Measurements from ENCODE around the gene SESN2. TPM values are rescaled to one million over a fixed set of nuclear protein-coding genes. Genes with fewer than 3 reads are reported as not detected.

SESN2 gene
- total RNA-seq, 6 experiments from 2014 or later = 4.5 to 17.9 (median 14.0) TPM

DNA sequence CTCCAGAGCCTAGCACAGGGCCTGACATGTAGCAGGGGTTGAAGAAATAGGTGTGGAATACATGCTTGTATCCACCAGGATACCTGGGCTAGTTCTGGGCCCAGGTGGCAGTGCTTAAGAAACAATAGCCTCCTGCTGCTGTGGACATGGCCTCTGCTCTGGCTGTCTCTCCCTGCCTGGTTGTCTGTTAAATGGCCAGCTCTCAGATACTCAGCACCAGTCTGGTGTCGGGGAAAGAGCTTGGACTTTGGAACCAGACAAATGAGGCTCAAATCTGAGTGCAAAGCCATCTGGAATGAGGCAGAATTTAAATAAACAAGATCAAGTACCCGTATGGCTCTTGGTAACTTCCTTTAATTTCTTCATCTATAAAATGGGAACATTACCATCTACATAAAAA, 31.5 kb downstream of the SESN2 start:
- peaks cover 0 to 19% (median 4%) of the 10 kb centered on the region in 4 donors for H3K4me1 ChIP-seq
- H3K9me3 ChIP-seq = no peaks in the 10 kb centered on the region
- H3K27me3 ChIP-seq = no peaks in the 10 kb centered on the region
- no peaks in the 10 kb centered on the region for H3K36me3 ChIP-seq
- 21% methylated on average over 2 of the region's 2 CpGs for WGBS (ENCODE audit: insufficient coverage, low coverage, low lambda C conversion rate, missing lambda C conversion rate)
- H3K4me3 ChIP-seq = no peak overlapping the region
- intact Hi-C loops (cut with DNase I) = no loop called here
- H3K27ac ChIP-seq = peak overlapping the region in 2 of 3 donors; percentile 47 to 75
- DNase-seq = peak in 1 of 3 donors; percentile 75
- ATAC-seq = peak; percentile 90 to 91 (median 90)
- TF ChIP-seq, protein P1, sequence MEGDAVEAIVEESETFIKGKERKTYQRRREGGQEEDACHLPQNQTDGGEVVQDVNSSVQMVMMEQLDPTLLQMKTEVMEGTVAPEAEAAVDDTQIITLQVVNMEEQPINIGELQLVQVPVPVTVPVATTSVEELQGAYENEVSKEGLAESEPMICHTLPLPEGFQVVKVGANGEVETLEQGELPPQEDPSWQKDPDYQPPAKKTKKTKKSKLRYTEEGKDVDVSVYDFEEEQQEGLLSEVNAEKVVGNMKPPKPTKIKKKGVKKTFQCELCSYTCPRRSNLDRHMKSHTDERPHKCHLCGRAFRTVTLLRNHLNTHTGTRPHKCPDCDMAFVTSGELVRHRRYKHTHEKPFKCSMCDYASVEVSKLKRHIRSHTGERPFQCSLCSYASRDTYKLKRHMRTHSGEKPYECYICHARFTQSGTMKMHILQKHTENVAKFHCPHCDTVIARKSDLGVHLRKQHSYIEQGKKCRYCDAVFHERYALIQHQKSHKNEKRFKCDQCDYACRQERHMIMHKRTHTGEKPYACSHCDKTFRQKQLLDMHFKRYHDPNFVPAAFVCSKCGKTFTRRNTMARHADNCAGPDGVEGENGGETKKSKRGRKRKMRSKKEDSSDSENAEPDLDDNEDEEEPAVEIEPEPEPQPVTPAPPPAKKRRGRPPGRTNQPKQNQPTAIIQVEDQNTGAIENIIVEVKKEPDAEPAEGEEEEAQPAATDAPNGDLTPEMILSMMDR (IDR thresholded peaks at IDR 0.05) = no peak
- peak; percentile 30 for TF ChIP-seq POLR2A (IDR thresholded peaks at IDR 0.05)

DNA sequence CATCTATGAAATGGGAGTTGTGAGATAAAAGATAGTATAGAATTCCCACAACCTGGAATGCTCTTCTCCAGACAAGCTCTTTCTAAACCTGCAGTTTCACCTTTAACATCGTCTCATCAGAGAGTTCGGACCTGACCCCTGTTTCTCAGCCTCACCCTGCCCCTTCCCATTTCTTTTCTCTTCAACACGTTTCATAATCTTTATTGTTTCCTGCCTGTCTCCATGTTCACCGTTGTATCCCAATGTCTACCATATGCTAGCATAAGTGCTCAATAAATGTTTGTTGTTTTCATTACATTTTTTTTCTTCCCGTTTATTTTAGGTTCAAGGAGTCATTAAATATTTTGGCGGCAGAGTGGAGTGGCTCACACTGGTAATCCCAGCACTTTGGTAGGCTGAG, 32.4 kb downstream of the SESN2 start:
- no peaks in the 10 kb centered on the region for H3K36me3 ChIP-seq
- no peak overlapping the region for H3K4me3 ChIP-seq
- H3K27ac ChIP-seq = peak overlapping the region in 1 of 3 donors; percentile 47
- ATAC-seq (no peak), DNase-seq (no peak)
- peaks cover 0 to 24% (median 4%) of the 10 kb centered on the region in 4 donors for H3K4me1 ChIP-seq
- TF ChIP-seq, protein P1 (IDR thresholded peaks at IDR 0.05) = no peak
- TF ChIP-seq POLR2A (IDR thresholded peaks at IDR 0.05) = no peak
- WGBS (ENCODE audit: insufficient coverage, low coverage, low lambda C conversion rate, missing lambda C conversion rate) = 67% methylated on average over 6 of the region's 6 CpGs
- no peaks in the 10 kb centered on the region for H3K9me3 ChIP-seq
- H3K27me3 ChIP-seq = no peaks in the 10 kb centered on the region
- intact Hi-C loops (cut with DNase I) = no loop called here

DNA sequence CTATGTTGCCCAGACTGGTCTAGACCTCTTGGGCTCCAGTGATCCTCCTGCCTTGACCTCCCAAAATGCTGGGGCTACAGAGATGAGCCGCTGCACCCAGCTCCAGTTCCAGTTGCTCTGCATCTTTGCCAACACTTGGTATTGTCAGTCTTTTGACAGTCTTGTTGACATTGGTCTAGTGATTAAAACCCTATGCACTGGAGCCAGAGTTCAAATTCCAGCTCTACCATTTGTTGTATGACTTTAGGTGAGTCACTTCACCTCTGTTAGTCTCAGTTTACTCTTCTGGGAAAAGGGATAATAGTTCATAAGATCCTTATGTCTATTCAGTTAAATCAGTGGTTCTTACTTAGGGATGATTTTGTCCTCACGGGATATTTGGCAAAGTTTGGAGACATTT, 36.6 kb downstream of the SESN2 start:
- ATAC-seq (peak in 3 of 4 donors; percentile 3 to 47 (median 39)), DNase-seq (no peak)
- Histone ChIP-seq H3K4me3 (no peak overlapping the region), H3K9me3 (no peaks in the 10 kb centered on the region), H3K36me3 (no peaks in the 10 kb centered on the region), H3K27me3 (no peaks in the 10 kb centered on the region), H3K4me1 (peaks cover 0 to 20% (median under 1%) of the 10 kb centered on the region in 4 donors), H3K27ac (peak overlapping the region; percentile 21 to 71 (median 70))
- WGBS (ENCODE audit: insufficient coverage, low coverage, low lambda C conversion rate, missing lambda C conversion rate) = 37% methylated on average over 2 of the region's 2 CpGs
- TF ChIP-seq, protein P1 (IDR thresholded peaks at IDR 0.05) = no peak
- TF ChIP-seq POLR2A (IDR thresholded peaks at IDR 0.05) = no peak
- intact Hi-C loops (cut with DNase I) = no loop called here

DNA sequence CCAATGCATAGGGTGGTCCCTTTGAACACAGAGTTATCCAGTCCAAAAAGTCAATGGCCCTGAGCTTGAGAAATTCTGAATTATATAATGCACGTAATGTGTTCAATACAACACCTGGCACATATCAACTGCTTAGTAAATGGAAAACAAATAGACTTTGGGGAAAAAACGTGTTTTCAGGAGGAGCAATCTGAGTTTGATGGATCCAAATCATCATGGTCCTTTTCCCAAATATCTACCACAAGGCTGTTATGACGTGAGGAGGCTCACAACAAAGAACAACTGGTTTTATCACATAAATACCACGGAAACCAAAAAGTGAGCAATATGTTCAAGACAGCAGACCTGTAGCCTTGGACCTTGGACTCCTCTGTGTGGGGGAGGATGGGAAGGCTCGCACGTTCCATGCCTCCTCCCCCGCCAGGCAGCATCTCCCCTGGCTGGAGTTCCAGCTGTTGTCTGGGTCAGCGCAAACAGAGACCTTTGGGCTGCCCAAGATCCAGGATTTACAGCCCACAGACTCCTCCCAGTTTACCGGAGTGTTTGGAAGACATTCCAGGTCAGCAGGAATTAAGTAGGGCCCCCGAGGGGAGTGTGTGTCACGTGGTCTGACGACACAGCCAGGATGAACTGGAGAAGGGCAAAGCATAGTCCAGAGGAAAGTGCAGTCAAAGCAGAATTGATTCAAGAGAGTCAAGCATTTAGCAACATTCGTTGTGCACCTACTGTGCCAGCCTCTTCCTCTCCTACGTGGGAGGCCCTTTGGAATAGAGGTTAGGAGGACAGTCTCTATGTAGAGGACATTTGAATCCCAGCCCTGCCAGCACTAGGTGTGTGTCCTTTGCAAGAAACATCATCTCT, 37.3 kb downstream of the SESN2 start:
- Histone ChIP-seq H3K9me3 (no peaks in the 10 kb centered on the region), H3K4me3 (peak overlapping the region in 1 of 3 donors; percentile 12), H3K4me1 (peaks cover 0 to 15% (median 0%) of the 10 kb centered on the region in 4 donors), H3K27ac (peak overlapping the region; percentile 21 to 71 (median 70)), H3K36me3 (no peaks in the 10 kb centered on the region), H3K27me3 (no peaks in the 10 kb centered on the region)
- WGBS (ENCODE audit: insufficient coverage, low coverage, low lambda C conversion rate, missing lambda C conversion rate) = 19% methylated on average over 10 of the region's 14 CpGs
- no peak for TF ChIP-seq POLR2A (IDR thresholded peaks at IDR 0.05)
- TF ChIP-seq, protein P1 (IDR thresholded peaks at IDR 0.05) = no peak
- DNase-seq (peak; percentile 52 to 92 (median 88)), ATAC-seq (peak; percentile 88 to 92 (median 92))
- intact Hi-C loops (cut with DNase I) = no loop called here

All from right lobe of liver (tissue), 6 donors.